Activated naive CD4-positive, alpha-beta T cell treated with anti-CD3 and anti-CD28 coated beads, Interleukin-2, amount 50 U/mL, for 72 hours (primary cell): ENCODE data around the gene EIF6. TPM values are rescaled to one million over a fixed set of nuclear protein-coding genes. Genes with fewer than 3 reads are reported as not detected.

ENCODE experiments used
- ATAC-seq, 2 donors: fragments of 150-1000 bp; cut with Tn5 transposase; 2 replicates each; pipeline ENCODE4 v1.10.0; 2021; ENCODE audit warnings: mild to moderate bottlenecking in 2 of 2, moderate library complexity in 2 of 2
- DNase-seq, 2 donors: peaks; one replicate each; pipeline ENCODE4 v3.0.0; 2021 to 2022; ENCODE audit warnings: low spot score in 2 of 2
- H3K27ac Mint-ChIP-seq, 2 donors: one replicate each; pipeline ENCODE4 v1.8.0; 2022; ENCODE audit warnings: mild to moderate bottlenecking in 2 of 2, mixed read lengths in 2 of 2
- H3K36me3 Mint-ChIP-seq, 2 donors: one replicate each; pipeline ENCODE4 v1.8.0; 2022; ENCODE audit warnings: mixed read lengths in 2 of 2
- H3K9me3 Mint-ChIP-seq, 2 donors: one replicate each; pipeline ENCODE4 v1.8.0; 2022; ENCODE audit warnings: mixed read lengths in 2 of 2
- total RNA-seq, 2 donors: library from RNA; stranded (reverse); gene quantifications; one replicate each; pipeline ENCODE4 v1.2.3, GENCODE V29; 2022

The EIF6 gene
- 100 to 1,000 TPM in 1 of 2 donors, 10 to 100 TPM in 1; 63.9 to 115 TPM for total RNA-seq

DNA sequence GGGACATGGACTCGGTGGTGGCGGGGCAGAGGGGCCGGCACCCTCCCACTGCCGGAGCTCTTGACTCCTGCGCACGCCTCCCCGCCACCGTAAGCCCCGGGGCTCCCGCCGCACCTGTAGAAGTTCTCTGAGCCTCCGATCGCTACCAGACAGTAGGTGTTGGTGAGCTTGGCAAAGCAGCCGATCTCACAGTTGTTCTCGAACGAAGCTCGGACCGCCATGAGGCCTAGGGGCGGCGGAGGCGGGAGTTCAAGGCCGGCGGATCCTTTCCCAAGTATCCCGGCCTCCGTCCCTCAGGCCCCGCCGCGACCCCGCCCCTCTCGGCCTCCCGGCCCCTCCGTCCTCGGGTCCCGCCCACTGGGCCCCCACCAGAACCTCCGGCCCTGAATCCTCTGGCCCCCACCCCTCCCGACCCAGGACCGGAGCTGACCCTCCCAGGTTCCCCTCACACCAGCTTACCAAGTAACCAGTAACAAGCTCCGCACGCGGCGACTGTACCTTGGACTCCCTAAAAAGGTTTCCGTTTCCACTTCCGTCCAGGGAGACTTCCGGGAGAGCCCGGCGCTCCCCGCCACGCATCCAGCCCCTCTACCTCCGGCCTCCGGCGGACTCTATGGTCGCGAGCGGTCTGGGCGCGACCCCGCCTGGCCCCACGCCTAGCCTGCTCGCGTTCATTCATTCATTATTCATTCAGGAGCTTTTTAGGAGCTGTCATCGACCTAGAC, at the start of gene EIF6:
Gene EIF6 (minus strand): TSS at position 506 of the 725 bp plus-strand sequence. CDS start 285 bp downstream, at position 221.
- H3K27ac Mint-ChIP-seq: peak within 1 kb of the TSS; percentile 89 to 97
- peak; percentile 83 to 91 for ATAC-seq
- H3K9me3 Mint-ChIP-seq: no peaks in the 10 kb centered on the region
- H3K36me3 Mint-ChIP-seq: peaks cover 15 to 34% of the 10 kb centered on the region in 2 donors
- peak; percentile 71 to 76 for DNase-seq

DNA sequence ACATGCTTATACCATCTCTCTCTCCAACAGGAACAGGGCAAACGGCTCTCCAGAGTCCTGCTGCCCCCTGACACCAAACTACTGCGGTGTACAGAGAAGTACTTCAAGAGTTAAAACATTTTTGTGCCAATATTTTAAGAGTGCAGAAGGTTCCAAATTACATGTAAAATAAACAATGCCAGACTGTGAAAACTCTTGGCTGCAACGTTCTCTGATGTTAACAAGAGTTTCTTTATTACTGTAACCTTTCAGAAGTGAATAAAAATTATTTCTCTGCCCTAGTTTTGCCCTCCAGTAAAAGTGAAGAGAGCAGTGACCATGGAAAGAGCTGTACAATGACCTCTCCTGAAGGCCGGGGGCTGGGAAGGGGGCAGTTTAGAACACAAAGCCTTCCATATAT, 49.0 kb upstream of the EIF6 start:
- ATAC-seq (no peak), DNase-seq (no peak)
- H3K36me3 Mint-ChIP-seq: no peaks in the 10 kb centered on the region
- no peaks in the 10 kb centered on the region for H3K9me3 Mint-ChIP-seq
- peak overlapping the region in 1 of 2 donors; percentile 52 for H3K27ac Mint-ChIP-seq

DNA sequence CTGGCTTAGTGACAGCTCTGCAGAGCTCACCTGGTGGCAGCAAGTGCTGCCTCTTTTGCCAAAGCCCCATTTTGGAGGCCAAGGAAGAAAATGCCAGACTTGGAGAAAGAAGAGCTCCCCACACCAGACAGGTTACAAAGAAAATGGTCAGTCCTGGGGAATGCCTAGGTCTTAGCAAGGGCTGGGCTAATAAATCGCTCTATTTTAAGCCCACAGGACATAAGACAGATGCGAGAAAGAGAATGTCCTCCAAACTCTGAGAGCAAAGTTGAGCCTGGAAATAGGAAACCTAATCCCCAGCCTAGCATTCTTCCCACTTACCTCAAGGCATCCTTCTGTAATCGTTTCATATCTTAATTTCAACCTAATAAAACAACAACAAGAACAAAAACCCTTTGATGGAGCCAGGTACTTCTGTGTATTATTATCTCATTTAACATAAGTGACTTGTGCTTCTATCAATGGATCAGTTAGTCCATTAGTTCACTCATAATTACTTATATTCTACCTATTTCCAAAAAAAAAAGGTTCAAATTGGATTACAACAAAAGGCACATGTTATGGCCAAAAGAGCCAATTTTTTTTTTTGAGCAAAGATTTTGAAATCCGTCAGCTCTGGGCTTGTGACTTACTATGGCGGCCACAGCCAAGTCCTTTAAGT, 48.1 kb upstream of the EIF6 start:
- no peak overlapping the region for H3K27ac Mint-ChIP-seq
- H3K9me3 Mint-ChIP-seq: no peaks in the 10 kb centered on the region
- no peak for DNase-seq
- no peaks in the 10 kb centered on the region for H3K36me3 Mint-ChIP-seq
- ATAC-seq: no peak

DNA sequence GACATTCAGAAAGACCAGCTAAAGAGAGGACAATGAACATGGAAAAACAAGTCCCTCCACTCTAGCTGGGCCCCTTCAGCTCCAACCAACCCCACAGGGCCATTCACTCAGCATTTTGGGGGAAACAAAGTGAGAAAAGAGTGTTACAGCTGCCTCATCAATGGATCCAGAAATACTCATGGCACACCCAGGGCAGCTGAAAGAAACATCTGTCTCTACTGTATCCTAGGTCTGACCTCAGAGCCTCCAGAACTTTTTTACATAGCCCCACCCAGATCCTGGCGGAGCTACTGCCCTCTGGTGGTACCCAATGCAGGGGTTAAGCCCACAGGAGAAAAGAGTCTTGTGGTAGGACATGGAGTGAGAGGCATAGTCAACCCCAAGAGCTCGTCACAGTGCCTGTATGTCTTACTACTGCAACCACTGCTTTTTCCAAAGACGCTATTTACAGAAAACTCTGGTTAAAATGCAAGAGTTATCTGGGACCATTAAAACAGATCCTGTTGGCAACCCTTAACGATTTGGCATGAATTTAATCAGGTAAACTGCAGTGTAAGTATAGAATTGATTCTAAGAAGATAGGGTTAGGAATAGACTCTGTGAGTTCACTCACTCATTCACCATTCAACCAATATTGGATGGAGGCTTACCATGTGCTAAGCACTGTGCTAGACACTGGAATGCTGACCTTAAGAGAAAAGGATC, 45.0 kb upstream of the EIF6 start:
- Mint-ChIP-seq H3K27ac (peak overlapping the region; percentile 70 to 92), H3K36me3 (no peaks in the 10 kb centered on the region), H3K9me3 (no peaks in the 10 kb centered on the region)
- ATAC-seq (peak; percentile 69 to 81), DNase-seq (peak in 1 of 2 donors; percentile 70)

DNA sequence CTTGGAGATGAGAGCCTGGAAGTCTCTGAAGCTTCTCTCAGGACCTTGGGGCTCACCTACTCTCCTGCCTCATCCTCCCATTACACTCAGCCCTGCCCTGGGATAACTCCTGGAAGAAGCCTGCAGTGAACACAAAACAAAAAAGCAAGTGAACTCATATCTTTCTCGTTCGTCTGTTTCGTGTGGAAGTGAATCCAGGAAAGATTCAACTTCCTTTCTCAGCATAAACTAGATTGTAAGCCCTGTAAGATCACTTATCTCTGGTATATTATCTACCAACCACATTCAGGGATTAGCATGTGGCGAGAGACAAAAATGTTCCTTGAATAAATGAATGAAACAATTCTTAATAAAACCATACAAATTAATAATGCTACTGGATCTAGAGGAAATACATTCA, 44.1 kb upstream of the EIF6 start:
- H3K36me3 Mint-ChIP-seq: no peaks in the 10 kb centered on the region
- H3K9me3 Mint-ChIP-seq: no peaks in the 10 kb centered on the region
- ATAC-seq (no peak), DNase-seq (no peak)
- peak overlapping the region; percentile 70 to 92 for H3K27ac Mint-ChIP-seq

DNA sequence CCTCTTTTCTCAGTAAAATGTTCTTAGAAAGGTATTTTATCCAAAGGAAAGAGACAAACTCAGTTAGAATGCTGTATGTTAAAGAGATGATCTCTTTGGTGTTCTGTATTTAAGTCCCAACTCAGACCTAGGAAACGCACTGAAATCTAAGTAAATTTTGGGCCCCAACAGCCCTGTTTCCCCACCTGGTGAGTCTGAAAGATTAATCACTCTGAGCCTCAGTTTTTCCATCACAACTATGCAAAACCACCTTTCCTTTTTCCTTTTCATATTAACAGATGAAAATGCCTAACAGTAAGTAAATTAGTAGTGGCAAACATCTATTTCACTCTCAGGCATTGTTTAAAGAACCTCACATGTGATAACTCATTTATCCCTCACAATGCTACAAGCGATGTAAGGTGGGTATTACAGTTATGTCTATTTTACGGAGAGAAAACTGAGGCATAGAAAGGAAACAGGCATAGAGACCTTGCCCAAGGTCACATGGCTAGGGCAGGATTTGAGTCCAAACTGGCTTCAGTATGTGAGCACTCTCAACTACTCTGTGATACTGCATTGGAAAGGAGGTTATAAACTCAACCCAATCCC, 43.6 kb upstream of the EIF6 start:
- no peaks in the 10 kb centered on the region for H3K9me3 Mint-ChIP-seq
- no peaks in the 10 kb centered on the region for H3K36me3 Mint-ChIP-seq
- H3K27ac Mint-ChIP-seq: peak overlapping the region; percentile 70 to 92
- ATAC-seq: peak; percentile 54 to 68
- DNase-seq: no peak

DNA sequence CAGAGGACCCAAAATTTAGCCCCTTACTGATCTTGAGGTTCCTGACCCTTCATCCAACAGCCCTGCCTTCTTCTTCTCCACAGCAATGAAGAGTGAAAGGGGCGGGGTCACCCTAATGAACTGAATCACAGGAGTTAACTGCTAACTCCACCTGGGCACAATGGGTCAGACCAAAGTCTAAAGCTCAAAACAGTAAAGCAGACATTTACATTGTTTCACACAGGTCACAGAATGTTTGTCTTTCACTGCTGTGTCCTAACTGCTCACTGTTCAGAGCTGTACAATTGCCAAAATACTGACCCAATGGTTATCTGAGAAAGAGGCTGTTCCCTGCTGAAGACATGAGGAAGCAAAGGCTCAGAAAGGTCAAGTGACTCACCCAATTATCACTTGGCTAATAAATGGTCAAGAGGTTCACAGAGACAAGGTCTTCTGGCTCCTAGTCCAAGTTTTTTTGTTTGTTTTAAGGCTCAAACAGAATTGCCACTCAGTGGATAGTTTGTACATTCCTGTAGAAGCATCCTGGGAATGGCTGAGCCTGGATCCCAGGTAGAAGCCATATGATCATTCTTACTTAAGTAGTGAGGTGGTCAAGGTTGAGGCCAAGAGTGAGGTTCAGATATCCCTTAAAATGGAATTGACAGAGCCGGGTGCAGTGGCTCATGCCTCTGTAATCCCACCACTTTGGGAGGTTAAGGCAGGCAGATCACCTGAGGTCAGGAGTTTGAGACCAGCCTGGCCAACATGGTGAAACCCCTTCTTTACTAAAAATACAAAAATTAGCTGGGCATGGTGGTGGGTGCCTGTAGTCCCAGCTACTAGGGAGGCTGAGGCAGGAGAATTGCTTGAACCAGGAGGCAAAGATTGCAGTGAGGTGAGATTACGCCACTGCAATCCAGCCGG, 42.8 kb upstream of the EIF6 start:
- Mint-ChIP-seq H3K27ac (peak overlapping the region; percentile 31 to 70), H3K9me3 (no peaks in the 10 kb centered on the region)
- ATAC-seq: no peak

DNA sequence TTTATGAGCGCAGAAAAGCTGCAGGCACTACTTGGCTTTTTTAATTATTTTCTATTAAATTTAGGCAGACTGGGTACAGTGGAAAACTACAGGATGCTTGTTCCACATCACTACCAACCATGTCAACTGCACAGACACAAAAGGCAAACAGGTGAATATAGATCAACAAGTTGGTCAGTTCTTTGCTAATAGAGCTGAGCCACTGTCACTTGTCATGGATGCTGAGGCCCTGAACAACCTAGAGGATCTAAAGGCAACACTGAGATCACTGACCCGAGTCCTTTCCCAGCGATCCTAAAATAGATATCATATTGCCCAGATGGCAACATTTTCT, 42.1 kb upstream of the EIF6 start:
- Mint-ChIP-seq H3K36me3 (no peaks in the 10 kb centered on the region), H3K27ac (no peak overlapping the region), H3K9me3 (no peaks in the 10 kb centered on the region)
- ATAC-seq: no peak
- no peak for DNase-seq

More for the DNA sequence above, 42.8 kb upstream of the EIF6 start:
- no peak for DNase-seq
- no peaks in the 10 kb centered on the region for H3K36me3 Mint-ChIP-seq

DNA sequence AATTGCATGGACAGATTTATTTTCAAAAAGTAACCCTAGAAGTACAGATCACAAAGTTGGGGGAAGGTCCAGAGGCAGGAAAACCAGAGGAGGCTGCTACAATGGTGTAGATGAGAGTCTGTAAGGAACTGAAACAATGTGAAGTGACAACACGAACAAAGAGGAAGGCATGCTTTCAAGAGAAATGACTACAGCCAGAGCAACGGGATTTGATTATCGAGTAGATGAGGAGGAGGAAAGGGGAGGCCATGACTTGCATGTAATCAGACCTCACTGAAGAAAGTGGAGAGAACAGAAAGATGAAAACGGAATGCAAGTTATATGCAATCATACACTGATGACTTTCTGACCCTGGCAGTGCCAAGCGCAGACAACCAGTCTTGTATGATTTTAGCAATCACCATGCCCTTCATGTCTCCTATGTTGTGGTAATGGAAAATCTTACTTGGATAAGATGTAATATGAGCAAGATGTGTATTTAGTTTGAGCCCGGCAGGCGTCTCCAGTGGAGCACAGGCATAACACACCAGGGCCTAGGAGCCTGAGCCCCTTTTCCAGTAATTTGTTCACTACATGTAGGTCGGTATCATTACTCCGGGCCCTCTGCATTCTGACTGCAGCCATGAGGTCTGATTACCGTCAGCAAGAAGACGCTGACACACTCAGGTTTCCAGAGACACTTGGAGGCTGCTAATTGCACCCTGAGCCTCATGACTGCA, 41.6 kb upstream of the EIF6 start:
- Mint-ChIP-seq H3K27ac (no peak overlapping the region), H3K9me3 (no peaks in the 10 kb centered on the region), H3K36me3 (no peaks in the 10 kb centered on the region)
- ATAC-seq (peak; percentile 19 to 47), DNase-seq (no peak)

DNA sequence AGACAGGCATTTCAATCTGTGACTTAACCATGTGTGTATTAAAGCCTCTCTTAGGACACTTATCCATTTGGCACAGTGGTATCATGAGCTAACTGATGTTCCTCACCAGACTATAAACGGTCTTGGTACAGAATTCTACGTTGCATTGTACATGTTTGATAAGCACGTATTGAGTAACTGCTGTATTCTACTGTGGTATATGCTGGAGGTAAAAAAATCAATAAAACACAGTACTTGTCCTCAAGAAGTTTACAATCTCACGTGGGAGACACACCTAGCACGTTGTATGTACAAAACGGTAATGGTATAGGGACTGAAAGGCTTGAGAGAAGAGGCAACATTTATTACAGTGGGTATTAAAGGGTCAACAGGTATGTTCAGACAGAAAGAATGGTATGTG, 40.8 kb upstream of the EIF6 start:
- no peak overlapping the region for H3K27ac Mint-ChIP-seq
- no peaks in the 10 kb centered on the region for H3K36me3 Mint-ChIP-seq
- DNase-seq (no peak), ATAC-seq (no peak)
- no peaks in the 10 kb centered on the region for H3K9me3 Mint-ChIP-seq

DNA sequence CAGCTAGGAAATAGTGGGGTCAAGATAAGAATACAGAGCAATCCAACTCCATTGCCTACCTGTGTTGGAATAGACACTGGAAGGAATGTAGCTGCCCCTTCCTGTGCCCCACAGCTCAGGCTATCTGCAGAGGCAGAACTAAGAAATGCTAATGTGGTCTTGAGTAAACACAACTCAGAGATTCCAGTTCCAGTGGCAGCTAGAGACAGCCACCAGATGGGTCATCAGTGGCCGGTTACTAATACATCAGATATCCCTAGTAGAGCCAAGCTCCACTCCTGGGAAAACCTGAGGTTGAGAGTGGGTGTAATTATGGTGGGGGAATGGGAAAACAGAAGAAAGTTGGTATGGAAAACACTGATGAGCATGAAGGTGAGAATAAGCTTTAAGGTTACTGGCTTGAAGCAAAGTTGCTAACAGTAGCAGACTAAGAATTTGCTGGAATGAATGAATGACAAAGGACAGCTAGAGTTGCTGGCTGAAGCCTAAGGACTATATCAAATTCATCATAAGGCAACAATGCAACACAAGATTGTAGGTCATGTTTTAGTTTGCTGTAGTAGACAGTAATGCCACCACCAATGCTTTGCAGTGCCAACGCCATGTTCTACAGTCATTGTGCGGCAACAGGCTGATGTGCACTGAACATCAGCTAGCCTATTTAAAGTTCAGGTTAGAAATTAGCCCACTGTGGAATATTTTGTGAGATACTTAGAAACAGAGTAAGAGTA, 36.0 kb upstream of the EIF6 start:
- Mint-ChIP-seq H3K9me3 (no peaks in the 10 kb centered on the region), H3K27ac (peak overlapping the region in 1 of 2 donors; percentile 39), H3K36me3 (no peaks in the 10 kb centered on the region)
- DNase-seq: no peak
- no peak for ATAC-seq

DNA sequence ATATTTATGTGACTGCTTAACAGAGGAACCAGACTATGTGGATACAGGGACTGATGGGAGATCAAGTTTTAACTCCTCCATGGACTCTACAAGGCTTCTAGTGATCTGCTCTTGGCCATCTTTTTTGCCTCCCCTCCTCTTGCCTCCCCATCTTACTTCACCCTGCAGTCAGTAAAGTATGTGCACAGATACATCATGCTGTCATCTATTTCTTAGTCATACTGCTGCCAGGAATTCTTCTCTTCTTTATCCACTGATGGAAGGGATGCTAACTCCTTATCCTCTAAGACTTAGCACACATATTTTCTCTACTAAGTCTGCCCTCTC, 35.3 kb upstream of the EIF6 start:
- Mint-ChIP-seq H3K27ac (no peak overlapping the region), H3K9me3 (no peaks in the 10 kb centered on the region), H3K36me3 (no peaks in the 10 kb centered on the region)
- DNase-seq (no peak), ATAC-seq (no peak)

DNA sequence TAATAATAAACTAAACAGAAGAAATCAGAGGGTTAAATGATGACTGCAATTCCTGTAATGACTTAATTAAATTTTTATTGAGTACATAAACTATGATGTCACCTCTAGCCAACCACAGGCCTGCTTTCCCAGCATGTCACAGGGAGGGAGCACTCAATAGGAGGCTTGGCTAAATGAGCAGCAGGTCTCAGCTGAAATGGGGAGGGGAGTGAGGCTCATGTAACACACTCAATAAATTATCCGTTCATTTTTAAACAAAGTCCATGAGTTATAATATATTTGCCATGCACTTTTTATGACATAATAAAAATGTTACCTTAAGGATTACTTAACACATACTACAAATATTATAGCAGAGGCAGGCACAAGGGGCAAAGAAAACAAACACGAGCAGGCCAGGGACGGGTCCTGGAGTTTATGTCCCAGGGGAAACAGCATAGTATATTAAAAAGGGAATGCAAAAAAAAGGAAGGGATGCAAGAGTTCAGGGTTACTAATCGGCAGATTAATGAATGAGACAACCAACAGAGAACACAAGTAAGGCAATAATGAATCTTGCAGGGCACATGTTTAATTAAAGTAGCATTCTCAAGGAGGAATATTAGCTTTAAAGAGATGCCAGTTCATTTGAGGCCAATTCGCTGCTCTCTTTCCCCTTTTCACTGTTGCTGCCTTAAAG, 34.8 kb upstream of the EIF6 start:
- DNase-seq (no peak), ATAC-seq (no peak)
- H3K9me3 Mint-ChIP-seq: no peaks in the 10 kb centered on the region
- no peaks in the 10 kb centered on the region for H3K36me3 Mint-ChIP-seq
- H3K27ac Mint-ChIP-seq: peak overlapping the region; percentile 0 to 75

DNA sequence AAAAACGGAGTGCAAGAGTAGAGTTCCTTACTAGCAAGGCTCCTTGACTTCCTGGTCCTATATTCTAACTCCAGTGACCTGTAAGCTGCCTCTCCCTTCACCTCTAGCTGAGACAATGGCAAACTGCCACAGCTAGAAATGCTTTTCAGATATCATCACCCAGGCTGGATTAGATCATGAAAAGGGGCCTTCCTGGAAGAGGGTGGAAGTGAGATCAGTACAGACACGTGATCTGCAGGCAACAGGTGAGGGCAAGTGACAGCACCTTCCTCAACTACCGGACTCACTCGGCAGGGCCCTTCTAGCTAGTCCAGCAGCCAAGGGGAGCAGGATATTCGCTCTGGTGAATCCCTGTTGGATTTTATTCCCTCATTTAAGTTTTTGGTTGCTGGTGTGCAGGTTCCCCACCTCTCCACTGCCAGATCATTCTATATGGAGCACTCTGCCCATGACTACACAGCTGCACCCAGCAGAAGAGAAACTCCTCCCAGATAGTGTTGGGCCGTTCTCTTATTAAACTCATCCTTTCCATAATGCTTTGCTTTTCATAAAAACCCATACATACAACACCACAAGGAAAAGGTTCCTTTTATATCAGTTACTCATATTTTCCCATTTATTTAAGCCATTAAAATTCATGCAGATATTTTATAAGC, 34.1 kb upstream of the EIF6 start:
- Mint-ChIP-seq H3K9me3 (no peaks in the 10 kb centered on the region), H3K27ac (peak overlapping the region; percentile 0 to 65), H3K36me3 (no peaks in the 10 kb centered on the region)
- DNase-seq (no peak), ATAC-seq (peak; percentile 49 to 55)
